HEK293T (cell line): ENCODE measurements around the gene LAGE3.

ENCODE experiments used
- ARNT ChIP-seq: fragments of 450-650 bp; IDR thresholded peaks from 2 replicates; pipeline ENCODE4 v1.6.1; 2017; ENCODE audit warnings: mild to moderate bottlenecking
- BHLHE40 ChIP-seq: fragments of 450-650 bp; IDR thresholded peaks from 2 replicates; pipeline ENCODE4 v1.6.1; 2016; ENCODE audit warnings: mild to moderate bottlenecking, moderate library complexity, borderline replicate concordance
- ELF4 ChIP-seq: fragments of 450-650 bp; IDR thresholded peaks from 2 replicates; pipeline ENCODE4 v1.6.1; 2017; ENCODE audit warnings: antibody characterized with exemption
- FOXA1 ChIP-seq: fragments of 450-650 bp; IDR thresholded peaks from 2 replicates; pipeline ENCODE4 v1.6.1; 2016; ENCODE audit warnings: mild to moderate bottlenecking
- FOXK2 ChIP-seq: fragments of 450-650 bp; IDR thresholded peaks from 2 replicates; pipeline ENCODE4 v1.6.1; 2016; ENCODE audit warnings: mild to moderate bottlenecking
- FOXM1 ChIP-seq: fragments of 450-650 bp; IDR thresholded peaks from 2 replicates; pipeline ENCODE4 v1.6.1; 2017; ENCODE audit warnings: mild to moderate bottlenecking, borderline replicate concordance
- L3MBTL2 ChIP-seq: fragments of 450-650 bp; conservative IDR thresholded peaks from 2 replicates; pipeline ENCODE4 v1.6.1; 2016; ENCODE audit warnings: mild to moderate bottlenecking
- LEF1 ChIP-seq: fragments of 450-650 bp; IDR thresholded peaks from 2 replicates; pipeline ENCODE4 v1.6.1; 2017; ENCODE audit warnings: mild to moderate bottlenecking, borderline replicate concordance
- NFRKB ChIP-seq: fragments of 450-650 bp; IDR thresholded peaks from 2 replicates; pipeline ENCODE4 v1.6.1; 2016; ENCODE audit warnings: mild to moderate bottlenecking, moderate library complexity
- PKNOX1 ChIP-seq: fragments of 450-650 bp; IDR thresholded peaks from 2 replicates; pipeline ENCODE4 v1.6.1; 2016
- SP1 ChIP-seq: fragments of 450-650 bp; IDR thresholded peaks from 2 replicates; pipeline ENCODE4 v1.6.1; 2017
- SUZ12 ChIP-seq: fragments of 450-650 bp; IDR thresholded peaks from 2 replicates; pipeline ENCODE4 v1.6.1; 2016; ENCODE audit warnings: mild to moderate bottlenecking
- TARDBP ChIP-seq: fragments of 450-650 bp; IDR thresholded peaks from 2 replicates; pipeline ENCODE4 v1.6.1; 2016
- ZNF384 ChIP-seq: fragments of 450-650 bp; IDR thresholded peaks from 2 replicates; pipeline ENCODE4 v1.6.1; 2016

GRCh38 chrX:154430916-154431315 is 48.2 kb downstream of the LAGE3 start:
- TF ChIP-seq BHLHE40 = no peak
- TF ChIP-seq SP1 = no peak
- no peak for TF ChIP-seq NFRKB
- TF ChIP-seq FOXK2 = no peak
- TF ChIP-seq PKNOX1 = no peak
- no peak for TF ChIP-seq FOXM1
- TF ChIP-seq LEF1 = no peak
- TF ChIP-seq ELF4 = no peak
- TF ChIP-seq SUZ12 = no peak
- no peak for TF ChIP-seq TARDBP
- no peak for TF ChIP-seq ZNF384
- TF ChIP-seq L3MBTL2 = no peak
- no peak for TF ChIP-seq FOXA1
- no peak for TF ChIP-seq ARNT
